Measurements from ENCODE around the gene SRF. TPM values are rescaled to one million over a fixed set of nuclear protein-coding genes. Genes with fewer than 3 reads are reported as not detected.

SRF gene
- total RNA-seq, 1 donor from 2014 or later = 9.8 TPM

GRCh38 chr6:43205849-43206248, 34.8 kb downstream of the SRF start:
- FAIRE-seq = no peak
- no peak for DNase-seq (ENCODE audit: low spot score in 2 of 2)

GRCh38 chr6:43207286-43207685, 36.2 kb downstream of the SRF start:
- no peak for DNase-seq (ENCODE audit: low spot score in 2 of 2)

GRCh38 chr6:43211955-43212354, 40.9 kb downstream of the SRF start:
- DNase-seq (ENCODE audit: low spot score in 2 of 2) (no peak), FAIRE-seq (no peak)

More at GRCh38 chr6:43207286-43207685, 36.2 kb downstream of the SRF start:
- FAIRE-seq = peak; percentile 78

DNA sequence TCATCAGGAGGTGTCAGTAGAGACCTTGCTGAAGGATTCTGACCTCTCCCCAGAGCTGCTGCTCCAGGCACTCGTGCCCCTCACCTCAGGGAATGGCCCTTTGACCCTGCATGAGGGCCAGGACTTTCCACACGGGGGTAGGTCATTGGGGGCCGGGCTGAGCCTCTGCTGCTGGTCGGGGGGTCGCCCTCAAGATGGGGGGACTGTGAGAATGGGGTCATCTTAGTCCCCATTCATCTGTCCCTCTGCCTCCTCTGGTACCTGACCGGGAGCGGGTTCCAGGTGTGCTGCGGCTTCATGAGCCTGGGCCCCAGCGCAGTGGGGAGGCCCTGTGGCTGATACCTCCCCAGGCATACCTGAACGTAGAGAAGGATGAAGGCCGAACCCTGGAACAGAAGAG, 42.4 kb downstream of the SRF start:
- FAIRE-seq (no peak), DNase-seq (ENCODE audit: low spot score in 2 of 2) (no peak)

DNA sequence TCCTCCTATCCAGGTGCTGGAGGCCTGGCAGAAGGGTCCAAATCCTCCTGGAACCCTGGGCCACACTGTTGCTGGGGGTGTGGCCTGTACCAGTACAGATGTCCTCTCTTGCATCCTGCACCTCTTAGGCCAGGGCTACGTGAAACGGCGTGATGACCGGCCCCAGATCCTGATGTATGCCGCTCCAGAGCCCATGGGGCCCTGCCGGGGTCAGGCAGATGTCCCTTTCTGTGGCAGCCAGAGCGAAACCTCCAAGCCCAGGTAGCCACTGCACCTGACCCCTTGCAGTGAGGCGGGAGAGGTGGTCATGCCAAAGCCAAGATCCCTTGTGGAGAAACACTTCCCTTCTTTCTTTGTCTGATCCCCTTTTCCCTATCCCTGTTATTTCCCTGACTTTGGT, 44.0 kb downstream of the SRF start:
- DNase-seq (ENCODE audit: low spot score in 2 of 2) = no peak
- FAIRE-seq = no peak

DNA sequence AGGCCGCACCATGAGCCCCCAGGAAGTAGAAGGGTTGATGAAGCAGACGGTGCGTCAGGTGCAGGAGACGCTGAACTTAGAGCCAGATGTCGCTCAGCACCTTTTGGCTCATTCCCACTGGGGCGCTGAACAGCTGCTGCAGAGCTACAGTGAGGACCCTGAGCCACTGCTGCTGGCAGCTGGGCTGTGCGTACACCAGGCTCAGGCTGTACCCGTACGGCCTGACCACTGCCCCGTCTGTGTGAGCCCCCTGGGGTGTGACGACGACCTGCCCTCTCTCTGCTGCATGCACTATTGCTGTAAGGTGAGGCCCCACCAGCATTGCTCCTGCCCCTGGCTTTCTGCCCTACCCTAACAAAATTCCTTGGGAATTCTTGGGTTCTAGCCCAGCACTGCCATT, 45.1 kb downstream of the SRF start:
- no peak for FAIRE-seq
- DNase-seq (ENCODE audit: low spot score in 2 of 2) = no peak

- no peak for FAIRE-seq
- DNase-seq (ENCODE audit: low spot score in 2 of 2) = no peak
Observed at GRCh38 chr6:43217351-43217750, 46.3 kb downstream of the SRF start.

DNA sequence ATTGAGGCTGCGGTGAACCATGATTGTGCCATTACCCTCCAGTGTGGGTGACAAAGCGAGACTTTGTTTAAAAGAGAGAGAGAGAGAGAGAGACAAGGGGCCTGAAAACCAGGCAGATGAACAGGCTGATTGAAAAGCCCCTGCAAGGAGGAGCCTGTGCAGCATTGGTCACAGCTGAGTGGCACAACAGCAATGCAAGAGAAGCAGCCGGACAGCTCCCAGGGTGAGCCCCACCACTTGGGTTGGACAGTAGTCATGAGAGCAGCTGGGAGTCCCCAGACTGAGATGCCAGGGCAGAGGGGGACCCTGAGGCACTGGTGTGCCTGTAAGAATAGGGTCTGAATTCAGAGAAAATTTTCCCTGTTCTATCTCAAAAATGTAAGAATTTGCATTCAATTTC, 48.0 kb downstream of the SRF start:
- FAIRE-seq (no peak), DNase-seq (ENCODE audit: low spot score in 2 of 2) (no peak)

DNA sequence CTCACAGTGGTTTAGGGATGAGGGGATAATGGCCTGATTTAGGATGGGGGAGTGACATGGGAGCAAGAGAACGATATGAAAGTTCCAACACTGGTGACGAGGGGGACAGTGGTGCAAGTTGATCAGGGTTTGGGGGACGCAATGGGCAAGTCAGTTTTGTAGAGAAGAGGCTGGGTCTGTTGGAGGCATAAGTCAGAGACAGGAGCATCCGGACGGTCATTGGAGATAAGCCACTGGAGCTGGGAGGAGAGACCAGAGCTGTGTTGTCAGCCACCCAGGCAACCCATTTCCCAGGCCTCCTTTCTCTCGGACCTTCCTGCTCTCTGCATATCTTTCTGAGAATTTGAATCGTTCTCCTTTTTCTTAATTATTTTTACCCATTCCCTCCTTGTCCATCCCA, 48.7 kb downstream of the SRF start:
- no peak for FAIRE-seq

GRCh38 chr6:43220439-43220951, 49.4 kb downstream of the SRF start:
- no peak for DNase-seq (ENCODE audit: low spot score in 2 of 2)
- FAIRE-seq = no peak

More for the DNA sequence above, 48.7 kb downstream of the SRF start:
- DNase-seq (ENCODE audit: low spot score in 2 of 2) = no peak

DNA sequence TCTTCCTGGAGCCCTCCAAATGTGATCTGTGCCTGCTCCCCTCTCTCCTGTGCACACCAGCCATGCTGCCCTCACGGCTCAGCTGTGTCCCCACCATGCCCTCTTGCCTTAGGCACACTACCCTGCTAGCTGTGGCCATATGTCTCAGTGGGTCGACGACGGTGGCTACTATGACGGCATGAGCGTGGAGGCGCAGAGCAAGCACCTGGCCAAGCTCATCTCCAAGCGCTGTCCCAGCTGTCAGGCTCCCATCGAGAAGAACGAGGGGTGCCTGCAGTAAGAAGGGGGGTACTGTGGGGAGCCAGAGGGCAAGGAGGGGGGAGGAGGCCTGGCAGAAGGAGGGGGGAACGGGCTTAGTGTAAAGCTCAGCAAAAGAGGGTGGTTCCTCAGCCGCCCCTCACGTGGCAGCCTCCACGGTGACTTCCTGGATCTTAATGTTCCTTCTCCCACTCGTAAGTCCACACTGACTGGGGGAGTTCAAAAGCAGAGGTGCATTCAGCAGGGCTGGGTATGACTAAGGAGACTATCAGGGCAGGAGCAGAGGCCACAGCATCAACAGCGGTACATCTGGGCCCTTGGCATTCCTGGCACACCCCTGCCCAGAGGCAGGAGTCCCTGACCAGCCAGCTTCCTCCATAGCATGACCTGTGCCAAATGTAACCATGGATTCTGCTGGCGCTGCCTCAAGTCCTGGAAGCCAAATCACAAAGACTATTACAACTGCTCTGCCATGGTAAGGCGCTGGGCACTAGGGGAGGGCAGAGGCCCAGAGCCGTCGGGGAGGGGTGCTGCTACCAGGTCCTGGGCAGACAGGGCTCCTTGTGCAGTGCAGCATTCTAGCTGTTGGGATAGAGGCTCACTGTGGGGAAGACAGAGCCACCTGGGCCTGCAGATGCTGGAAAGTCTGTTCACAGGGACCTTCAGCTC, 50.2 kb downstream of the SRF start:
- no peak for DNase-seq (ENCODE audit: low spot score in 2 of 2)
- FAIRE-seq = no peak

DNA sequence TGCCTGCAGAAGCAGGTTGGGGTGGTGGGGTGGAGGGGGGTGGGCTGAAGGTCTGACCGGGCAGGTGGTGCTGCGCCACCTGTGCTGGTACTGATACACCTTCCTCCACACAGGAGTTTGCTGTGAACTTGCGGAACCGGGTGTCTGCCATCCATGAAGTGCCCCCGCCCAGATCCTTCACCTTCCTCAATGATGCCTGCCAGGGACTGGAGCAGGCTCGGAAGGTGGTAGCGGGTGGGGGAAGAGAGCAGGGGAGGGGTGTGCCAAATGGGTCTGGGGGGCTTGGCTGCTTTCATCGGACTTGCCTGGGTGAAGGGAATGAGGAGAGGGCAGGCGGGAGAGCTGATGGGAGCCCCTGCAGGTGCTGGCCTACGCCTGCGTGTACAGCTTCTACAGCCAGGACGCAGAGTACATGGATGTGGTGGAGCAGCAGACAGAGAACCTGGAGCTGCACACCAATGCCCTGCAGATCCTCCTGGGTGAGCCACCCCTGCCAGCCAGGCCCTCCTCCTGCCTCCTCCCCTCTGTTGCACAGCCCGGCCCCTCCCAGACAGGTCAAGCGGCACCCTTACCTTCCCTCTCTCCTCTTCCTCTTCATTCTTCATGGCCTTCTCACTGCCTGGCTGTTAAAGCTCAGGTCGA, 51.5 kb downstream of the SRF start:
- DNase-seq (ENCODE audit: low spot score in 2 of 2) (no peak), FAIRE-seq (no peak)

DNA sequence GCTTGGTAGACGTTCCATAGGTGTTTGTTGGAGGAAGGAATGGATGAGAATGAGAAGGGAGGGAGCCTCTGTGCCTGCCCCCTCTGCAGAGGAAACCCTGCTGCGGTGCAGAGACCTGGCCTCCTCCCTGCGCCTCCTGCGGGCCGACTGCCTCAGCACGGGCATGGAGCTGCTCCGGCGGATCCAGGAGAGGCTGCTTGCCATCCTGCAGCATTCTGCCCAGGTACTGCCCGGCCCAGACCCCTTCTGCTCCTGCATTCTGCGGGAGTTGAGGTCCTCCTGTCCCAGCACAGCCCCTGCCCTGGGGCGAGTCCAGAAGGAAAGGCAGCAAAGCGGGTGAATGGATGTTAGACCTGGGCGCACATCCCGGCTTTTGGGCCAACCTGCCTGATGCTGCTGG, 52.1 kb downstream of the SRF start:
- FAIRE-seq = no peak
- DNase-seq (ENCODE audit: low spot score in 2 of 2) = no peak

GRCh38 chr6:43226192-43226851, 55.3 kb downstream of the SRF start:
- FAIRE-seq = no peak

DNA sequence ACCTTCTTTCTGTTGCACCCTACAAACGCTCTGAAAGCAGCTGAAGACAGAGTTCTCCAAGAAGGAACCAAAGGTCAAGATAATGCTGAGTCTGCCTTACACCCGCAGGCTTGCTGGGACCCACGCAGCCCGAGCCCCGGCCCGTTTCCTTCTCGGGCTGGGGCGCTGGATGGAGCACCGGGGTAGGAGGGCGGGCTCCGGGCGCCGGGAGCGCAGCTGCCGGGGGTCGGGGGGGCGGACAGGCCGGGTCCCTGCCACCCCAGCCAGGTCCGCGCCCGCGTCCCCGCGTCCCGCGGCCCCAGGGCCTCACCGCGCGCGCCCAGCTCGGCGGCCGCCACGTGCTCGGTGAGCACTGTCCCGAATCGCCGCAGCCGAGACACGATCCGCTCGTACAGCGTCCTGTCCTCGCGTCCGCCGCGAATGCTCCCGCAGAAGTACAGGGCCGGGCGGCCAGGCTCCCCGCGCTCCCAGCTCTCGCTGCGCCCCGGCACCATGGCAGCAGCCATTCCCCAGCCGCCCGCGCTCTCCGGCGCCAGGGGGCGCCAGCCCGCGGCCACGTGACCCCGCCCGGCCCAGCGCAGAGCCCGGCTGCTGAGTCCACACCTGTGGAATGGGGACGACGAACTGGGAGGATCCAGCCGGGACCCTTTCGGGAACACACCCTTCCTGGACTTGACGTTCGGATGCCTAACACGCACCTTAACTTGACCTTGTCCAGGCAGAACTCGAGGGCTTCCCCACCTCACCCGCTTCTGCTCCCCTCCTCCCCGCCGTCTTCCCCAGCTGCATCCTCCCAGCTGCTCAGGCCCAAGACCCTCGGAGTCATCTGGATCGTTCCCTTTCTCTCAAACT, 58.1 kb downstream of the SRF start, which contains the start of gene DNPH1:
Gene DNPH1 (minus strand): TSS at position 531 of the 852 bp plus-strand sequence. CDS start 25 bp downstream, at position 506.
- DNase-seq (ENCODE audit: low spot score in 2 of 2) = peak; percentile 84 to 88
- FAIRE-seq = no peak

More at GRCh38 chr6:43226192-43226851, 55.3 kb downstream of the SRF start:
- DNase-seq (ENCODE audit: low spot score in 2 of 2) = no peak

DNA sequence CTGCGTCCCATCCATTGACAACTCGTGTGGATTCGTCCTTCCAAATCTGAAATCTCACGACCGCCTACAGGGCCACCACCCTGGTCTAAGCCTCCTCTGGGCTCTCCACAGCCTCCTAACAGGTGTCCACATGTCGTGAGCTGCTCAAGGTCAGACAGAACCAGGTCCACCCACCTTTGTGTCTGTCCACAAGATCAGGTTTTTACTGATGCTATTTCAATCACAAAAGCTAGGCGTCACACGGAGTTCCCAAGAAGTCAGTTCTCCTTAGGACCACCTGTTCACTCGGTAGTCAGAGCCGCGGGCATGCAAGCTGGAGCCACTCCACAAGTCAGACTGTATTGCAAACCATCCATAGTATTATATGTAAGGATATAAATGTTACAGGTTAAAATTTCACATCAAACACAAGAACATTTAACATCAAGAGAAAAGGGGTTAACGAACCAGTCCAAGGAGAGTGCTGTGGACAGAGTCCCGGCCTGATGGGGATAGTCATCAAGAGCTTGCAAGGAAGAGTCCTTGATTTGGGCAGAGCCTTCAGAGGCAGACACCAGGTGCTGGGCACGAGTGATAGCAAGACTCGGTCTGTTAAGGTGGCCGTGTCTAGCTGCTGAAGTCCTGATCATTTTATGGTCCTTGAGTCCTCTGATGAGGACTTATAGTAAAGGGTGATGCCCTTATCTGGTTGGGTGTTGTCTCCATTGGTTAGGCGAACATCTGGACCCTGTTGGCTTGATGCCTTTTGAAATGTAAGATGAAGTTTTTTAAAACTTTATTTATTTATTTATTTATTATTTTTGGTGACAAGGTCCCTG, 58.9 kb downstream of the SRF start:
- FAIRE-seq = no peak

GRCh38 chr6:43231053-43231452, 60.0 kb downstream of the SRF start:
- FAIRE-seq (no peak), DNase-seq (ENCODE audit: low spot score in 2 of 2) (no peak)

More for the DNA sequence above, 58.9 kb downstream of the SRF start:
- no peak for DNase-seq (ENCODE audit: low spot score in 2 of 2)

Data from frontal cortex (tissue), 4 donors.